Naive thymus-derived CD4-positive, alpha-beta T cell (primary cell): ENCODE results near the gene PPP6R3. TPM values are rescaled to one million over a fixed set of nuclear protein-coding genes. Genes with fewer than 3 reads are reported as not detected.

Experiments
- ATAC-seq: fragments of 150-1000 bp; cut with Tn5 transposase; 2 replicates; pipeline ENCODE4 v1.10.0; 2021; ENCODE audit warnings: mild to moderate bottlenecking, moderate library complexity
- CTCF ChIA-PET: fragments of 350-600 bp; sonication (Branson Sonifier 250); formaldehyde crosslinking; loops from one replicate; lab custom pipeline; 2021; ENCODE audit warnings: antibody characterized with exemption; lab: Charles Lee
- POLR2A ChIA-PET: fragments of 350-600 bp; sonication (Branson Sonifier 250); formaldehyde crosslinking; loops from one replicate; lab custom pipeline; 2021; ENCODE audit warnings: antibody characterized with exemption, inconsistent platforms; lab: Charles Lee
- DNase-seq, 9 donors: peaks; one replicate each; pipeline versions ENCODE4 v3.0.0 to v3.0.0-alpha.2; 2020 to 2022; ENCODE audit warnings: mixed read lengths in 1 of 9
- H3K27ac ChIP-seq: one replicate; pipeline ENCODE4 v1.7.0; 2013; ENCODE audit warnings: mild to moderate bottlenecking, low read depth, low read length, moderate library complexity
- H3K27me3 ChIP-seq, 2 donors: one replicate each; pipeline ENCODE4 v1.7.0; 2013; ENCODE audit warnings: low read length in 2 of 2, mild to moderate bottlenecking in 2 of 2, moderate library complexity in 2 of 2; ENCODE audit not compliant: control insufficient read depth in 2 of 2, insufficient read depth in 2 of 2
- H3K36me3 ChIP-seq, 3 experiments: 1 replicate in 2 of 3; 2 replicates in 1 of 3; pipeline ENCODE4 v1.7.0; 2013; ENCODE audit warnings: low read length in 3 of 3, mild to moderate bottlenecking in 3 of 3, moderate library complexity in 1 of 3; ENCODE audit not compliant: insufficient read depth in 3 of 3, control insufficient read depth in 2 of 3
- H3K4me1 ChIP-seq, 2 donors: one replicate each; pipeline ENCODE4 v1.7.0; 2013; ENCODE audit warnings: low read length in 2 of 2, mild to moderate bottlenecking in 2 of 2, moderate library complexity in 1 of 2; ENCODE audit not compliant: control insufficient read depth in 2 of 2, insufficient read depth in 2 of 2
- H3K4me3 ChIP-seq: 2 replicates; pipeline ENCODE4 v1.7.0; 2013; ENCODE audit warnings: mild to moderate bottlenecking, low read length
- H3K9me3 ChIP-seq, 3 experiments: 1 replicate in 2 of 3; 2 replicates in 1 of 3; pipeline ENCODE4 v1.7.0; 2013; ENCODE audit warnings: low read length in 3 of 3; ENCODE audit not compliant: control insufficient read depth in 2 of 3
- H3K27ac Mint-ChIP-seq, 9 donors: one replicate each; pipeline ENCODE4 v1.8.0; 2020 to 2022; ENCODE audit warnings: mixed read lengths in 9 of 9, mild to moderate bottlenecking in 8 of 9, moderate library complexity in 5 of 9, inconsistent platforms in 2 of 9
- H3K27me3 Mint-ChIP-seq, 5 donors: one replicate each; pipeline ENCODE4 v1.8.0; 2021 to 2022; ENCODE audit warnings: mixed read lengths in 5 of 5, mild to moderate bottlenecking in 1 of 5
- H3K36me3 Mint-ChIP-seq, 5 donors: one replicate each; pipeline ENCODE4 v1.8.0; 2020 to 2022; ENCODE audit warnings: mixed read lengths in 5 of 5, mild to moderate bottlenecking in 3 of 5, inconsistent platforms in 1 of 5
- H3K4me1 Mint-ChIP-seq, 7 donors: one replicate each; pipeline ENCODE4 v1.8.0; 2020 to 2022; ENCODE audit warnings: mixed read lengths in 7 of 7, mild to moderate bottlenecking in 3 of 7, inconsistent platforms in 1 of 7
- H3K4me3 Mint-ChIP-seq, 10 donors: one replicate each; pipeline ENCODE4 v1.8.0; 2020 to 2022; ENCODE audit warnings: mild to moderate bottlenecking in 10 of 10, mixed read lengths in 10 of 10, moderate library complexity in 6 of 10, inconsistent platforms in 2 of 10
- H3K9me3 Mint-ChIP-seq, 11 donors: one replicate each; pipeline ENCODE4 v1.8.0; 2020 to 2022; ENCODE audit warnings: mixed read lengths in 11 of 11, mild to moderate bottlenecking in 4 of 11, inconsistent platforms in 1 of 11, moderate library complexity in 1 of 11
- intact Hi-C, 2 donors: fragments of 100-400 bp; cut with micrococcal nuclease; formaldehyde crosslinking; loops; one replicate each; pipeline ENCODE4 v1.15.1; 2023
- polyA plus RNA-seq, 2 donors: library from polyadenylated mRNA; unstranded; fragments of 300-500 nt; fragmentation: Illumina TruSeq; gene quantifications; one replicate each; pipeline ENCODE4 v1.2.3, GENCODE V29; 2021
- total RNA-seq, 6 experiments: library from RNA in 5 of 6; stranded (reverse) in 5 of 6; gene quantifications; 1 replicate in 5 of 6; 2 replicates in 1 of 6; pipeline ENCODE4 v1.2.3 and lab custom pipeline; 2021 to 2026

PPP6R3 gene
- total and polyA plus RNA-seq, 7 experiments from 2014 or later: 43.5 to 159 (median 133) TPM

DNA sequence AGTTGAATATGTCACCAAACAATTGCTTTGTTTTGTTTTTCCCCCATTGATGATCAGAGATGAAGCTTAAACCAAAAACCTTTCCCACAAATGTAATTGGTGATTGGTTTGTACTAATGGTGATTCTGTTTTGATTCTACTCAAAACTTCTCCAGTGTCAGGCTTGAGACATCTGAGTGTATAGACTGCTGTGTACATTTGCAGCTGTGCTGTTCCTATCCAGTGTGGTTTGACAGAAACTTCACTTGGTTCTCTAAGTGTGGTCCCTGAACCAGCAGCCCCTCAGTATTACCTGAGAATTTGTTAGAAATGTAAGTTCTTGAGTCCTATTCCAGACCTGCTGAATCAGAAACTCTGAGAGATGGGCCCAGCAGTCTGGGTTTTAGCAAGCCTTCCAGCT lies 84.8 kb downstream of the PPP6R3 start:
- no peaks in the 10 kb centered on the region for H3K9me3 Mint-ChIP-seq
- peaks cover 4 to 68% (median 10%) of the 10 kb centered on the region in 3 experiments for H3K36me3 ChIP-seq
- H3K27ac ChIP-seq: no peak overlapping the region
- no peaks in the 10 kb centered on the region for H3K27me3 ChIP-seq
- no peak for DNase-seq
- peaks cover 53 to 94% (median 83%) of the 10 kb centered on the region in 7 donors for H3K4me1 Mint-ChIP-seq
- ATAC-seq: no peak
- peak overlapping the region in 6 of 9 donors; percentile 1 to 36 (median 14) for H3K27ac Mint-ChIP-seq
- POLR2A ChIA-PET: no interaction called here
- H3K27me3 Mint-ChIP-seq: no peaks in the 10 kb centered on the region
- H3K36me3 Mint-ChIP-seq: peaks cover 13 to 47% (median 30%) of the 10 kb centered on the region in 5 donors
- H3K4me3 Mint-ChIP-seq: no peak overlapping the region
- H3K9me3 ChIP-seq: no peaks in the 10 kb centered on the region
- intact Hi-C loops: no loop called here
- H3K4me1 ChIP-seq: peaks cover 7 to 14% of the 10 kb centered on the region in 2 donors
- H3K4me3 ChIP-seq: no peak overlapping the region
- CTCF ChIA-PET: no interaction called here

GRCh38 chr11:68545796-68546195 lies 85.2 kb downstream of the PPP6R3 start:
- Histone ChIP-seq H3K27ac (no peak overlapping the region), H3K4me1 (peaks cover 11 to 17% of the 10 kb centered on the region in 2 donors), H3K36me3 (peaks cover 4 to 68% (median 10%) of the 10 kb centered on the region in 3 experiments), H3K27me3 (no peaks in the 10 kb centered on the region), H3K4me3 (no peak overlapping the region), H3K9me3 (no peaks in the 10 kb centered on the region)
- peaks cover 56 to 94% (median 84%) of the 10 kb centered on the region in 7 donors for H3K4me1 Mint-ChIP-seq
- H3K9me3 Mint-ChIP-seq: no peaks in the 10 kb centered on the region
- intact Hi-C loops: no loop called here
- H3K27ac Mint-ChIP-seq: peak overlapping the region in 7 of 9 donors; percentile 1 to 79 (median 13)
- H3K27me3 Mint-ChIP-seq: no peaks in the 10 kb centered on the region
- ATAC-seq: no peak
- no peak overlapping the region for H3K4me3 Mint-ChIP-seq
- peaks cover 13 to 45% (median 30%) of the 10 kb centered on the region in 5 donors for H3K36me3 Mint-ChIP-seq
- DNase-seq: no peak
- ChIA-PET CTCF (no interaction called here), POLR2A (no interaction called here)

DNA sequence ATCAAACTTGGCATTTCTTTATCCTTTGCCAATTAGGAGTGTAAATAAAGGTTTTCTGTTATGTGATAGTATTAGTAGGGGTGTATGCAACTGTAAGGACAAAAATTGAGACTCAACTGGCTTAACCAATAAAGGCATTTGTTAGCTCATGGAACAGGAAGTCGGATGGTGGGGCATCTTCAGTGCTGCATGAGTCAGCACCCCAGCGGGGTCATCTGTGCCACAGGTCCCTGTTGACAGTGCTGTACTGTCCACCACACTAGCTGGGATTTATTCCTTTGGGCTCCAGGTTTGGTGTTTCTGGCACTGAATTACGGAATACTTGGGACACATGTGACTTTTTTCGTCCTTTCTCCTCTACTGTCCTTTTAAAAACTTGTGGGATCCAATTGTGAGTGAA lies 86.0 kb downstream of the PPP6R3 start:
- Histone ChIP-seq H3K4me1 (peaks cover 11 to 22% of the 10 kb centered on the region in 2 donors), H3K36me3 (peaks cover 4 to 62% (median 10%) of the 10 kb centered on the region in 3 experiments), H3K9me3 (no peaks in the 10 kb centered on the region), H3K27me3 (no peaks in the 10 kb centered on the region), H3K4me3 (no peak overlapping the region), H3K27ac (no peak overlapping the region)
- Mint-ChIP-seq H3K27me3 (no peaks in the 10 kb centered on the region), H3K4me1 (peaks cover 55 to 94% (median 82%) of the 10 kb centered on the region in 7 donors), H3K9me3 (no peaks in the 10 kb centered on the region), H3K4me3 (peak overlapping the region in 1 of 10 donors; percentile 13), H3K27ac (peak overlapping the region in 8 of 9 donors; percentile 1 to 80 (median 26)), H3K36me3 (peaks cover 13 to 45% (median 27%) of the 10 kb centered on the region in 5 donors)
- intact Hi-C loops: no loop called here
- POLR2A ChIA-PET: no interaction called here
- CTCF ChIA-PET: interaction anchor here (0.6 kb wide), 1 partner anchor 37 kb away, joined by 4 read pairs; no protein-coding TSS in a partner anchor
- ATAC-seq (peak; percentile 46), DNase-seq (no peak)

GRCh38 chr11:68549789-68550484 lies 89.4 kb downstream of the PPP6R3 start:
- Mint-ChIP-seq H3K36me3 (peaks cover 16 to 51% (median 34%) of the 10 kb centered on the region in 5 donors), H3K9me3 (no peaks in the 10 kb centered on the region), H3K27me3 (no peaks in the 10 kb centered on the region), H3K4me3 (peak overlapping the region; percentile 57 to 78 (median 69)), H3K27ac (peak overlapping the region; percentile 15 to 90 (median 79)), H3K4me1 (peaks cover 49 to 92% (median 80%) of the 10 kb centered on the region in 7 donors)
- Histone ChIP-seq H3K36me3 (peaks cover 11 to 49% (median 25%) of the 10 kb centered on the region in 3 experiments), H3K27me3 (no peaks in the 10 kb centered on the region), H3K4me1 (peaks cover 11 to 22% of the 10 kb centered on the region in 2 donors), H3K4me3 (no peak overlapping the region), H3K27ac (peak overlapping the region; percentile 52), H3K9me3 (no peaks in the 10 kb centered on the region)
- ChIA-PET CTCF (interaction anchor here (1.6 kb wide), 1 partner anchor 293 kb away, joined by 3 read pairs; no protein-coding TSS in a partner anchor), POLR2A (interaction anchor here (0.7 to 1.0 kb wide), 4 partner anchors 19 to 511 kb away, joined by 3 to 5 read pairs (median 3); no protein-coding TSS in a partner anchor)
- DNase-seq: peak in 2 of 9 donors; percentile 7 to 15
- ATAC-seq: peak; percentile 31
- intact Hi-C loops: loop anchor here (2.0 to 5.0 kb wide), 2 partner anchors 15 to 88 kb away; partner anchors contain the start of gene PPP6R3 (in 1 of the 2)

DNA sequence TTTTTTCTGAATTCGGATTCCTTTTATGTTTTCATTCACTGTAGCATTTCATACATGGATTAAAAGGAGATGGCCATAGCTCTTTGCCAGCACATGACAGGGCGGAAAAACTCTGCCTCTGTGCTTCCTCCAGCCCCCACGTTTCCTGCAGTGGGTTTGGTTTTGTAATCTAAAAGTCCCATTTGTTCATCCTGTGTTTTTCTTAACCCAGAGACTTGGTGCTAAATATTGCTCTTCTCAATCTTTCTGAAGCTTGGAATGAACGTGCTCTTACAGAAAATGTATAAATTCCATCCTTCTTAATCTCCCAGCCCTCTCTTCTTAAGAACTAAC lies 89.9 kb downstream of the PPP6R3 start:
- ATAC-seq: peak; percentile 57
- no peak overlapping the region for H3K4me3 ChIP-seq
- intact Hi-C loops: loop anchor here (2.0 to 5.0 kb wide), 2 partner anchors 14 to 88 kb away; partner anchors contain the start of gene PPP6R3 (in 1 of the 2)

GRCh38 chr11:68551223-68551622 lies 90.7 kb downstream of the PPP6R3 start:
- Histone ChIP-seq H3K4me3 (no peak overlapping the region), H3K27ac (peak overlapping the region; percentile 6), H3K27me3 (no peaks in the 10 kb centered on the region), H3K36me3 (peaks cover 12 to 46% (median 25%) of the 10 kb centered on the region in 3 experiments), H3K4me1 (peaks cover 11 to 22% of the 10 kb centered on the region in 2 donors), H3K9me3 (no peaks in the 10 kb centered on the region)
- Mint-ChIP-seq H3K27me3 (no peaks in the 10 kb centered on the region), H3K36me3 (peaks cover 15 to 53% (median 37%) of the 10 kb centered on the region in 5 donors), H3K4me1 (peaks cover 48 to 91% (median 71%) of the 10 kb centered on the region in 7 donors), H3K4me3 (no peak overlapping the region), H3K9me3 (no peaks in the 10 kb centered on the region), H3K27ac (peak overlapping the region in 8 of 9 donors; percentile 3 to 90 (median 68))
- POLR2A ChIA-PET: interaction anchor here (0.5 to 1.0 kb wide), 2 partner anchors 41 to 80 kb away, joined by 3 read pairs; no protein-coding TSS in a partner anchor
- intact Hi-C loops: loop anchor here (2.0 to 5.0 kb wide), 2 partner anchors 14 to 89 kb away; partner anchors contain the start of gene PPP6R3 (in 1 of the 2)
- DNase-seq (no peak), ATAC-seq (no peak)
- CTCF ChIA-PET: interaction anchor here (1.6 kb wide), 1 partner anchor 292 kb away, joined by 3 read pairs; no protein-coding TSS in a partner anchor

More for the DNA sequence above, 89.9 kb downstream of the PPP6R3 start:
- no peaks in the 10 kb centered on the region for H3K9me3 Mint-ChIP-seq
- peaks cover 16 to 51% (median 37%) of the 10 kb centered on the region in 5 donors for H3K36me3 Mint-ChIP-seq
- H3K4me1 Mint-ChIP-seq: peaks cover 50 to 91% (median 75%) of the 10 kb centered on the region in 7 donors
- Histone ChIP-seq H3K9me3 (no peaks in the 10 kb centered on the region), H3K36me3 (peaks cover 12 to 52% (median 25%) of the 10 kb centered on the region in 3 experiments), H3K27me3 (no peaks in the 10 kb centered on the region), H3K27ac (peak overlapping the region; percentile 52), H3K4me1 (peaks cover 11 to 22% of the 10 kb centered on the region in 2 donors)
- peak overlapping the region; percentile 15 to 90 (median 79) for H3K27ac Mint-ChIP-seq
- H3K27me3 Mint-ChIP-seq: no peaks in the 10 kb centered on the region
- peak overlapping the region; percentile 57 to 78 (median 69) for H3K4me3 Mint-ChIP-seq
- POLR2A ChIA-PET: interaction anchor here (0.7 to 1.0 kb wide), 3 partner anchors 19 to 511 kb away, joined by 3 to 5 read pairs (median 3); no protein-coding TSS in a partner anchor
- CTCF ChIA-PET: interaction anchor here (1.6 kb wide), 1 partner anchor 293 kb away, joined by 3 read pairs; no protein-coding TSS in a partner anchor
- peak in 5 of 9 donors; percentile 13 to 44 (median 13) for DNase-seq
